ENCODE measurements around the gene WDR64. TPM values are rescaled to one million over a fixed set of nuclear protein-coding genes. Genes with fewer than 3 reads are reported as not detected.

The WDR64 gene
- total and polyA plus RNA-seq, 2 of the 13 experiments (the other 11 are each of a cell fraction or from before 2014, with no cell fraction given), result not detected

DNA sequence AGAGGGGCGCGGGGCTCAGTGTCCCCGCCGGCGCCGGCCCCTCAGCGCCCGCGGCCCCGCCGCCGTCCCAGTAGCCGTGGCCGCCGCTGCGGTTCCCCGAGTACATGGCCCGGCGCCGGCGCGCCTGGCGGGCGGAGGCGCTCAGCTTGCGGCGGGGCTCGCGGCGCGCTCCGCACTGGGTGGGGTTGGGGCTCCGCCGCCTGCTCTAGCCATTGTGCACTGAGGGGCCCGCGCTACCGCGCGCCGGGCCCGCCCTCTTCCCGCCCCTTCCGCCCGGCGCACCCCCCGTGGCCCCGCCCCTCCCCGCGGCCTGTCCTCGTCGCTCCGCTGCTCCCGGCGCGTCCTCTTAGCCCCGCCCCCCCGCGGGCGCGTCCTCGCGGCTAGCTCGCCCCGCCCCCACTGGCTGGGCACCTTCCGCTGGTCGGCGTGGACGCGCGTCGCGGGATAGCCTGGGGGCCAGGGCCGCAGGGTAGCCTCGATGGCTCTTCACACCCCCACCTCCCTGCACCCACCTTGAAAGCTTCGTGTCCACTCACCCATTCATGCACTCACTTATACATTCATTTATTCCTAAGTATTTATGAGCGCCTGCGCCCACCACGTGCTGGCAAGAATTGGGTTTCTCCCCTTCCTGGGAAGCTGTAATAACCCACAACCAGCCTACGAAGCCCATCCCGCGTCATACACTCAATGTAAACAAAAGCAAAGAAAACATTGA, 11.8 kb upstream of the WDR64 start, which contains the start of the genes CHML and OPN3 (continued):
- no peak; the same call in 1 of the 2 replicates for TF ChIP-seq ZNF460 (CRISPR knock-in tag; IDR thresholded peaks at IDR 0.05; ENCODE audit: borderline replicate concordance)
- TF ChIP-seq ZNF766 (CRISPR knock-in tag; IDR thresholded peaks at IDR 0.05; ENCODE audit: borderline replicate concordance), result 0 out of 2 replicates have a peak, but pooled peaks have one; percentile 27
- TF ChIP-seq SP1 (IDR thresholded peaks at IDR 0.05), result no peak
- peak; percentile 81 for TF ChIP-seq SP1 (CRISPR knock-in tag; IDR thresholded peaks at IDR 0.05)
- TF ChIP-seq PRMT3 (CRISPR knock-in tag; IDR thresholded peaks at IDR 0.05; ENCODE audit: borderline replicate concordance, low read depth), result no peak
- no peak; the same call in 1 of the 2 replicates for TF ChIP-seq ZNF746 (CRISPR knock-in tag; IDR thresholded peaks at IDR 0.05)
- TF ChIP-seq, protein P1, sequence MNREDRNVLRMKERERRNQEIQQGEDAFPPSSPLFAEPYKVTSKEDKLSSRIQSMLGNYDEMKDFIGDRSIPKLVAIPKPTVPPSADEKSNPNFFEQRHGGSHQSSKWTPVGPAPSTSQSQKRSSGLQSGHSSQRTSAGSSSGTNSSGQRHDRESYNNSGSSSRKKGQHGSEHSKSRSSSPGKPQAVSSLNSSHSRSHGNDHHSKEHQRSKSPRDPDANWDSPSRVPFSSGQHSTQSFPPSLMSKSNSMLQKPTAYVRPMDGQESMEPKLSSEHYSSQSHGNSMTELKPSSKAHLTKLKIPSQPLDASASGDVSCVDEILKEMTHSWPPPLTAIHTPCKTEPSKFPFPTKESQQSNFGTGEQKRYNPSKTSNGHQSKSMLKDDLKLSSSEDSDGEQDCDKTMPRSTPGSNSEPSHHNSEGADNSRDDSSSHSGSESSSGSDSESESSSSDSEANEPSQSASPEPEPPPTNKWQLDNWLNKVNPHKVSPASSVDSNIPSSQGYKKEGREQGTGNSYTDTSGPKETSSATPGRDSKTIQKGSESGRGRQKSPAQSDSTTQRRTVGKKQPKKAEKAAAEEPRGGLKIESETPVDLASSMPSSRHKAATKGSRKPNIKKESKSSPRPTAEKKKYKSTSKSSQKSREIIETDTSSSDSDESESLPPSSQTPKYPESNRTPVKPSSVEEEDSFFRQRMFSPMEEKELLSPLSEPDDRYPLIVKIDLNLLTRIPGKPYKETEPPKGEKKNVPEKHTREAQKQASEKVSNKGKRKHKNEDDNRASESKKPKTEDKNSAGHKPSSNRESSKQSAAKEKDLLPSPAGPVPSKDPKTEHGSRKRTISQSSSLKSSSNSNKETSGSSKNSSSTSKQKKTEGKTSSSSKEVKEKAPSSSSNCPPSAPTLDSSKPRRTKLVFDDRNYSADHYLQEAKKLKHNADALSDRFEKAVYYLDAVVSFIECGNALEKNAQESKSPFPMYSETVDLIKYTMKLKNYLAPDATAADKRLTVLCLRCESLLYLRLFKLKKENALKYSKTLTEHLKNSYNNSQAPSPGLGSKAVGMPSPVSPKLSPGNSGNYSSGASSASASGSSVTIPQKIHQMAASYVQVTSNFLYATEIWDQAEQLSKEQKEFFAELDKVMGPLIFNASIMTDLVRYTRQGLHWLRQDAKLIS (CRISPR knock-in tag; IDR thresholded peaks at IDR 0.05), result no peak
- TF ChIP-seq ZNF816 (CRISPR knock-in tag; IDR thresholded peaks at IDR 0.05; ENCODE audit: borderline replicate concordance), result peak; percentile 76; the same call in 1 of the 2 replicates
- no peak for TF ChIP-seq SCMH1 (CRISPR knock-in tag; IDR thresholded peaks at IDR 0.05; ENCODE audit: borderline replicate concordance)
- TF ChIP-seq TAF15 (IDR thresholded peaks at IDR 0.05; ENCODE audit: low read depth, low read length, poor library complexity, severe bottlenecking), result no peak
- no peak for TF ChIP-seq SOX5 (CRISPR knock-in tag; IDR thresholded peaks at IDR 0.05; ENCODE audit: borderline replicate concordance)
- TF ChIP-seq ZBTB1 (CRISPR knock-in tag; IDR thresholded peaks at IDR 0.05; ENCODE audit: borderline replicate concordance), result no peak
- no peak for TF ChIP-seq YEATS2 (CRISPR knock-in tag; IDR thresholded peaks at IDR 0.05; ENCODE audit: borderline replicate concordance)
- TF ChIP-seq XRCC5 (optimal IDR thresholded peaks at IDR 0.05; ENCODE audit: low read length), result no peak
- no peak; the same call in 1 of the 2 replicates for TF ChIP-seq ELF1 (CRISPR knock-in tag; IDR thresholded peaks at IDR 0.05)
- TF ChIP-seq CENPT (CRISPR knock-in tag; IDR thresholded peaks at IDR 0.05; ENCODE audit: low read depth), result no peak
- no peak for TF ChIP-seq MATR3 (CRISPR knock-in tag; IDR thresholded peaks at IDR 0.05)
- no peak for TF ChIP-seq HIC2 (CRISPR knock-in tag; IDR thresholded peaks at IDR 0.05; ENCODE audit: low read depth)
- no peak for TF ChIP-seq MBD4 (IDR thresholded peaks at IDR 0.05; ENCODE audit: borderline replicate concordance, low read length)
- TF ChIP-seq DR1 (CRISPR knock-in tag; IDR thresholded peaks at IDR 0.05), result no peak
- no peak for TF ChIP-seq HOXA7 (CRISPR knock-in tag; IDR thresholded peaks at IDR 0.05)
- 0 out of 2 replicates have a peak, but pooled peaks have one; percentile 42 for TF ChIP-seq ZNF800 (CRISPR knock-in tag; IDR thresholded peaks at IDR 0.05)
